ENCODE data around the gene KCNS1. TPM values are rescaled to one million over a fixed set of nuclear protein-coding genes. Genes with fewer than 3 reads are reported as not detected.

Gene KCNS1
- total RNA-seq, 4 donors from 2014 or later, result 1.0 to 5.5 (median 2.3) TPM

GRCh38 chr20:45082468-45082867 is 18.5 kb downstream of the KCNS1 start:
- Histone ChIP-seq H3K27ac (no peak overlapping the region), H3K4me1 (no peaks in the 10 kb centered on the region), H3K9me3 (no peaks in the 10 kb centered on the region), H3K27me3 (no peaks in the 10 kb centered on the region), H3K4me3 (no peak overlapping the region), H3K36me3 (peaks cover 37% of the 10 kb centered on the region)
- 97% methylated on average over 3 of the region's 3 CpGs for WGBS
- no peak for DNase-seq (ENCODE audit: low spot score in 2 of 2)
- no peak for TF ChIP-seq POLR2AphosphoS5 (IDR thresholded peaks at IDR 0.05)
- TF ChIP-seq, protein P1, sequence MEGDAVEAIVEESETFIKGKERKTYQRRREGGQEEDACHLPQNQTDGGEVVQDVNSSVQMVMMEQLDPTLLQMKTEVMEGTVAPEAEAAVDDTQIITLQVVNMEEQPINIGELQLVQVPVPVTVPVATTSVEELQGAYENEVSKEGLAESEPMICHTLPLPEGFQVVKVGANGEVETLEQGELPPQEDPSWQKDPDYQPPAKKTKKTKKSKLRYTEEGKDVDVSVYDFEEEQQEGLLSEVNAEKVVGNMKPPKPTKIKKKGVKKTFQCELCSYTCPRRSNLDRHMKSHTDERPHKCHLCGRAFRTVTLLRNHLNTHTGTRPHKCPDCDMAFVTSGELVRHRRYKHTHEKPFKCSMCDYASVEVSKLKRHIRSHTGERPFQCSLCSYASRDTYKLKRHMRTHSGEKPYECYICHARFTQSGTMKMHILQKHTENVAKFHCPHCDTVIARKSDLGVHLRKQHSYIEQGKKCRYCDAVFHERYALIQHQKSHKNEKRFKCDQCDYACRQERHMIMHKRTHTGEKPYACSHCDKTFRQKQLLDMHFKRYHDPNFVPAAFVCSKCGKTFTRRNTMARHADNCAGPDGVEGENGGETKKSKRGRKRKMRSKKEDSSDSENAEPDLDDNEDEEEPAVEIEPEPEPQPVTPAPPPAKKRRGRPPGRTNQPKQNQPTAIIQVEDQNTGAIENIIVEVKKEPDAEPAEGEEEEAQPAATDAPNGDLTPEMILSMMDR (IDR thresholded peaks at IDR 0.05), result no peak
- TF ChIP-seq POLR2A (IDR thresholded peaks at IDR 0.05), result no peak
- TF ChIP-seq EP300 (IDR thresholded peaks at IDR 0.05), result no peak

GRCh38 chr20:45080867-45081624 is 19.9 kb downstream of the KCNS1 start:
- 81% methylated on average over 5 of the region's 5 CpGs for WGBS
- TF ChIP-seq POLR2AphosphoS5 (IDR thresholded peaks at IDR 0.05) (no peak), EP300 (IDR thresholded peaks at IDR 0.05) (no peak), POLR2A (IDR thresholded peaks at IDR 0.05) (no peak)
- TF ChIP-seq, protein P1 (IDR thresholded peaks at IDR 0.05), result no peak
- H3K9me3 ChIP-seq, result no peaks in the 10 kb centered on the region
- DNase-seq (ENCODE audit: low spot score in 2 of 2), result no peak
- no peak overlapping the region for H3K27ac ChIP-seq
- no peaks in the 10 kb centered on the region for H3K27me3 ChIP-seq
- H3K36me3 ChIP-seq, result peaks cover 50% of the 10 kb centered on the region
- H3K4me1 ChIP-seq, result no peaks in the 10 kb centered on the region
- no peak overlapping the region for H3K4me3 ChIP-seq

DNA sequence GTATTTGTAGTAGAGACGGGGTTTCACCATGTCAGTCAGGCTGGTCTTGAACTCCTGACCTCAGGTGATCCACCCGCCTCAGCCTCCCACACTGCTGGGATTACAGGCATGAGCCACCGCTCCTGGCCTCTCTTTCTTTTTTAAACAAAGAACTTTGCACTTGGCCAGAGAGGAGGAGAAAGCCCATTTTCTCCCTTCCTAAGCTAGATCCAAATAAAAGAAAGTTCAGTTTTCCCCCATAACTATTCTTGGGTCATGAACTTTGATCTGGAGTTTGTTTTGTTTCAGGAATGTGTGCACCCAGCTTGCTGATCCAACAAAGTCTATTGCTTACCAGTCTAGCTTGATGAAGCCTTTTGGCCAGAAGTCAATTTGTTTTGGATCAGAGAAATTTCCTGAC is 23.4 kb downstream of the KCNS1 start:
- Histone ChIP-seq H3K9me3 (no peaks in the 10 kb centered on the region), H3K4me1 (no peaks in the 10 kb centered on the region), H3K27ac (no peak overlapping the region), H3K36me3 (peaks cover 73% of the 10 kb centered on the region), H3K27me3 (no peaks in the 10 kb centered on the region), H3K4me3 (no peak overlapping the region)
- DNase-seq (ENCODE audit: low spot score in 2 of 2), result no peak
- no peak for TF ChIP-seq POLR2A (IDR thresholded peaks at IDR 0.05)
- no peak for TF ChIP-seq EP300 (IDR thresholded peaks at IDR 0.05)
- TF ChIP-seq, protein P1 (IDR thresholded peaks at IDR 0.05), result no peak
- WGBS, result 89% methylated on average over 3 of the region's 3 CpGs

GRCh38 chr20:45073221-45073620 is 27.7 kb downstream of the KCNS1 start:
- Histone ChIP-seq H3K9me3 (no peaks in the 10 kb centered on the region), H3K4me3 (no peak overlapping the region), H3K27me3 (no peaks in the 10 kb centered on the region), H3K27ac (no peak overlapping the region), H3K36me3 (peaks cover 42% of the 10 kb centered on the region), H3K4me1 (peaks cover 5% of the 10 kb centered on the region)
- DNase-seq (ENCODE audit: low spot score in 2 of 2), result no peak
- WGBS, result 74% methylated on average over 2 of the region's 3 CpGs
- TF ChIP-seq, protein P1 (IDR thresholded peaks at IDR 0.05), result no peak
- TF ChIP-seq EP300 (IDR thresholded peaks at IDR 0.05) (no peak), POLR2A (IDR thresholded peaks at IDR 0.05) (no peak), POLR2AphosphoS5 (IDR thresholded peaks at IDR 0.05) (no peak)

DNA sequence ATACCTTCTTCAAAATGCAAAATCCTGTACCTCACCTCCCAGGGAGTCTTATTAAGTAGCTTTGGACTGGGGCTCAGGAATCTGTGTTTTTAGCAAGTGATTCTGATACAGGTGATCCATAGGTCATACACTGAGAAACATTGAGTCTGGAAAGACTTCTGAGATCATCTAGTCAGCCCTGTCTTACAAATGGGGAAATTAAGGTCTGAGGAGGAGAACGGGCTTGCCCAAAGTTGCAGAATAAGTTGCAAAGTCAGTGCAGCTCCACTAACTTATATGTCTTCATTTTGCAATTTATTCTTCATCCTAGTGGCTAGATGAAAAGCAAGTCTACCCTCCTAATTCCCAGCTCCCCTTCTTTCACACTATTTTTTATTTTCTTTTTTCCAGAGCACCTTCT is 28.9 kb downstream of the KCNS1 start:
- peaks cover 10% of the 10 kb centered on the region for H3K4me1 ChIP-seq
- no peaks in the 10 kb centered on the region for H3K9me3 ChIP-seq
- TF ChIP-seq POLR2A (IDR thresholded peaks at IDR 0.05) (no peak), POLR2AphosphoS5 (IDR thresholded peaks at IDR 0.05) (no peak), EP300 (IDR thresholded peaks at IDR 0.05) (no peak)
- TF ChIP-seq, protein P1 (IDR thresholded peaks at IDR 0.05), result no peak
- H3K27ac ChIP-seq, result no peak overlapping the region
- no peak for DNase-seq (ENCODE audit: low spot score in 2 of 2)
- H3K4me3 ChIP-seq, result no peak overlapping the region
- 83% methylated on average over 1 of the region's 1 CpG for WGBS
- peaks cover 32% of the 10 kb centered on the region for H3K36me3 ChIP-seq
- no peaks in the 10 kb centered on the region for H3K27me3 ChIP-seq

All from suprapubic skin (tissue), 4 donors.